OCI-LY7 (cell line): ENCODE data around the gene NEK9.

Experiments used
- EZH2phosphoT487 ChIP-seq: fragments of 200-600 bp; sonication (generic); IDR thresholded peaks from 2 replicates; pipeline ENCODE4 v1.6.1; 2018; ENCODE audit warnings: low read depth, borderline replicate concordance, mild to moderate bottlenecking, mixed run types, antibody characterized with exemption, low read length, moderate library complexity, mixed read lengths
- TF ChIP-seq, protein P1 (sequence below): fragments of 200-600 bp; sonication (generic); conservative IDR thresholded peaks from 2 replicates; pipeline ENCODE4 v1.5.1; 2014; ENCODE audit warnings: mild to moderate bottlenecking, antibody characterized with exemption, low read length, moderate library complexity, mixed read lengths

DNA sequence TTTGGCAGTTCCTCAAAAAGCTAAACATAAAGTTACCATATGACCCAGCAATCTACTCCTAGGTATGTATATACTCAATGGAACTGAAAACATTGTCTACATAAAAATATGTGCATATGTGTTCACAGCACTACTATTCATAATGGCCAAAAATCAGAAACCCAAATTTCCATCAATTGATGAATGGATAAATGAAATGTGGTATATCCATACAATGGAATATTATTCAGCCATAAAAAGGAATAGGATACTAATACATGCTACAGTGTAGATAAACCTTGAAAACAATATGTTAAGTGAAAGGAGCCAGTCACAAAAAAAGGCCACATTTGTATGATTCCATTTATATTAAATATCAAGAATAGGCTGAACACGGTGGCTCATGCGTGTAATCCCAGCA, 66.4 kb downstream of the NEK9 start:
- TF ChIP-seq, protein P1, sequence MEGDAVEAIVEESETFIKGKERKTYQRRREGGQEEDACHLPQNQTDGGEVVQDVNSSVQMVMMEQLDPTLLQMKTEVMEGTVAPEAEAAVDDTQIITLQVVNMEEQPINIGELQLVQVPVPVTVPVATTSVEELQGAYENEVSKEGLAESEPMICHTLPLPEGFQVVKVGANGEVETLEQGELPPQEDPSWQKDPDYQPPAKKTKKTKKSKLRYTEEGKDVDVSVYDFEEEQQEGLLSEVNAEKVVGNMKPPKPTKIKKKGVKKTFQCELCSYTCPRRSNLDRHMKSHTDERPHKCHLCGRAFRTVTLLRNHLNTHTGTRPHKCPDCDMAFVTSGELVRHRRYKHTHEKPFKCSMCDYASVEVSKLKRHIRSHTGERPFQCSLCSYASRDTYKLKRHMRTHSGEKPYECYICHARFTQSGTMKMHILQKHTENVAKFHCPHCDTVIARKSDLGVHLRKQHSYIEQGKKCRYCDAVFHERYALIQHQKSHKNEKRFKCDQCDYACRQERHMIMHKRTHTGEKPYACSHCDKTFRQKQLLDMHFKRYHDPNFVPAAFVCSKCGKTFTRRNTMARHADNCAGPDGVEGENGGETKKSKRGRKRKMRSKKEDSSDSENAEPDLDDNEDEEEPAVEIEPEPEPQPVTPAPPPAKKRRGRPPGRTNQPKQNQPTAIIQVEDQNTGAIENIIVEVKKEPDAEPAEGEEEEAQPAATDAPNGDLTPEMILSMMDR = no peak
- TF ChIP-seq EZH2phosphoT487 = no peak
